ENCODE measurements around the gene ANKRD52.
"Not testable (repeated sequence)": the region's sequence is repeated elsewhere in the genome, so short reads cannot be mapped to it uniquely, and the experiment has no call there.

- TF ChIP-seq CTCF, POLR2A (IDR thresholded peaks at IDR 0.05): not testable (repeated sequence)
These were observed 61.2 kb downstream of the ANKRD52 start for GRCh38 chr12:56196818-56197550.

All from Peyer's patch (tissue), 4 donors.